Dermis blood vessel endothelial cell (primary cell): ENCODE measurements around the gene ZFYVE21. TPM values are rescaled to one million over a fixed set of nuclear protein-coding genes. Genes with fewer than 3 reads are reported as not detected.
"Not testable (repeated sequence)": the region's sequence is repeated elsewhere in the genome, so short reads cannot be mapped to it uniquely, and the experiment has no call there.

Source experiments
- DNase-seq: peaks from one replicate; pipeline ENCODE4 v3.0.0; 2010
- total RNA-seq: library from RNA; depleted of rRNA; stranded (reverse); fragments of >200 nt; gene quantifications from 2 replicates; pipeline ENCODE4 v1.2.3, GENCODE V29; 2014

Gene ZFYVE21
- 108 and 138 TPM in 2 replicates for total RNA-seq

- peak; percentile 100 for DNase-seq
These were observed at the start of gene ZFYVE21, which contains the start of gene XRCC3 for GRCh38 chr14:103715052-103716000. Gene ZFYVE21 (plus strand): TSS chr14:103715810. CDS start chr14:103715842, 32 bp downstream. Gene XRCC3 (minus strand): TSS chr14:103715451. CDS start chr14:103711087, 4,364 bp downstream.

- no peak for DNase-seq
These were observed 47.9 kb upstream of the ZFYVE21 start for GRCh38 chr14:103667671-103668070.

DNA sequence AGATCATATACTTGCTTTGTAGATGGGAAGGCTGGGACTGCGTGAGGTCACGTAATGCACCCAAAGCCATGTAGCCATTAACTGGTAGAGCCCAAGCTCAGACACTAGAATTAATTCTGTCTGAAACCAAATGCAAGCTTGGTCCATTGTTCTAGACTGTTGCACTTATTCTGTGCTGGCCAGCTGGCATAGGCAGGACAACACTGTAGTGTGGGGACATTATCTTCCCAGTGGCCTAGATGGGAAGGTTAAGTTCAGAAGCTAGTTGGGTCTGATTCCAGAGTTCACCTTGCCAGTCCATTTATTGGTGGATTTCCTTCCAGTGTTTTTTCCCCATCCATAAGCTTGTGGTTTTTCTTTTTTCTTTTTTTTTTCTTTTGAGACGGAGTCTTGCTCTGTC lies 47.5 kb upstream of the ZFYVE21 start:
- no peak for DNase-seq

DNA sequence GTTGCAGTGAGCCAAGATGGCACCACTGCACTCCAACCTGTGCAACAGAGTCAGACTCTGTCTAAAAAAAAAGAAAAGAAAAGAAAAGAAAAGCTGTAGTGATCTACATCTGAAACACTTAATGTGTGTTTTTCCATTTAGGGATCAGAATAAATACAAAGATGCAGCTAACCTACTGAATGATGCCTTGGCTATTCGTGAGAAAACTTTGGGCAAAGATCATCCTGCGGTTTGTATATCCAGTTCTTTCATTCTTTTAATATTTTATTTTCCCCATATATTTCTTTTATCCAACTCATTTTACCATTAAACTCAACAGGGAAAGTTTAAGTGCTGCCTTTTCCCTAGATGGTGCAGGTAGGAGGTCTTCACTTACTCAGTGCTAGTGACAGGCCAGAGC lies 46.2 kb upstream of the ZFYVE21 start:
- no peak for DNase-seq

DNA sequence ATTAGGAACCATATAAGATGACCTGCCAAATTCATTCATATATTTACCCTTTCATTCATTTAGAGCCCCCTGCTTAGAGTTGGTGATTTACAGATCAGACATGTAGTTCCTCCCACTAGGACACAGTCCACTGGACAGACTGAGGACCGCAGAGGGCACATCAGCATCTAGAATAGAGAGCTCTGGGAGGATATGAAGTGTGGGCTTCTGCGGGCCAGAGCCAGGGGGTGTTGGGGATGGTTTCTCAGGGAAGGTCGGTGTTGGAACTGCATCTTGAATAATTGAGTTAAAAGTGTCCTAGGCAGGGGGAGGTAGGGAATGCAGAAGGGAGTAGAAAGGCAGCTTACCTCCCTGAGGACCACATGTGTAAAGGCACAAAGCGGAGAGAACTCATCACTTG lies 43.7 kb upstream of the ZFYVE21 start:
- DNase-seq = no peak

GRCh38 chr14:103675957-103676356 lies 39.7 kb upstream of the ZFYVE21 start:
- DNase-seq = no peak

DNA sequence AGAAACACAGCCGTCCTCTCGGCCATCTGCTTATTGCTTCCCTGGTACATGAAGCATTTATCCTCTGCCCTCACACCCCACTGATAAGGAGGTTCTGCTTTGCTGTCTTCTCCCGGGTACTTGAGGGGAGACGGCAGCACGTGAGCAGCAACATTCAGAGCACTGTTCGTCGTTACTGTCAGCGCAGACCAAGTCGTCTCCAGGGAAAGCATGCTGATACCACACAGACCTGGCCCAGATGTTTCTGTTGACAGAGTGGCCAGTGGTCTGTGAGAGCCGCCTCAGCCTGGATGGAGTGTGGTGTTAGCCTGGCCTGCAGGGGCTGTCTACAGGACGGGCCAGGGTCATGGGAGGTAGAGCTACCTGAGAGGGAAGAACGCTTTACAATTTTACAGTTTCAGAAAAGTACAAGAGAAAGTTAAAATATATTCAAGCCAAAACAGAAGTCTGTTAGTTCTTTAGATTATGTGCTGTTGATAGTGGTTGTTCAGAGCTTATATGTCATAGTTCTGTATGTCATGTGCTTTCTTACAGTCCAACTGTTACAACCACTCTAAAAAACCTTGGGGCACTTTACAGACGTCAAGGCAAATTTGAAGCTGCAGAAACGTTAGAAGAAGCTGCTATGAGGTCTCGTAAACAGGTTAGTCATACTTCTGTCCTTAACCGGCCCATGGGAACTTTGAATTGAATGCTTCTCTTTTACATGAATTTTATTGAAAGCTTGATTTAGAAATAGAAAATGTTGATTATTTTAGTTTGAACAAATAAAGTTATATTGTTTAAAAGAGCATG lies 38.5 kb upstream of the ZFYVE21 start:
- no peak for DNase-seq

- peak; percentile 83 for DNase-seq
These were observed 36.3 kb upstream of the ZFYVE21 start for GRCh38 chr14:103679351-103679750.

DNA sequence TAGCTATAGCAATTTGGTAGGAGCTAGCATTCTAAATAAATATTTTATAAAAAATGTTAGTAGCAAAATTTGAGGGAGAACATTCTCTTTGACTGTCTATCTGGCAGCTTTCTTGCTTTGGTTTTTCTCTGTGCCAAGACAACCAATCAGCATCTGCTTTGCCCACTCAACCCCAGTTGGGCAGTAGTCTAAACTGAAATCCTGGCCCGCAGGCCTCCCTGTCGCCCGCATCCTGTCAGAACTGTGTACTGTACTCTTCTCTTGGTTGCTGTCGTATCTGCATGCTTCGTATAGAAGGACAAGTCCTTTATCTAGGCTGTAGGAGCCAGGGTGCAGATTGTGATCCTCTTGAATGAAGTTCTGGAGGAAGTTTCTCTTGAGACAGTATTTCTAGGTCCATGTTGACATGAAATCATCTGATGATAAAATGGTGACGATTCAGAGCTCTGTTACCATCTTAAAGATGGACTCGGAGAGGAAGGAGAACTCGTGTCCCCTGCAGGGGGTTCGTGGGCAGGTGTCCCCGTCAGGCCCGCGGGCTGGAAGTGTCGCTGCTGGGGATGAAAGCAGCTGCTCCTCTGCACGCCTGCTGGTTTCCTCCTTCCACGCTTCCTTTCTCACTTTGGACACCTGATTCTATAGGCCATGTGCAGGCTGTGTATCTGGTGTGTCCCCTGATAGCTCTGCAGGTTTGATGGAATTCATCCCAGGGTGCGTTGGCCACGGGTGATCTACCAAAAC lies 34.9 kb upstream of the ZFYVE21 start:
- DNase-seq = no peak

DNA sequence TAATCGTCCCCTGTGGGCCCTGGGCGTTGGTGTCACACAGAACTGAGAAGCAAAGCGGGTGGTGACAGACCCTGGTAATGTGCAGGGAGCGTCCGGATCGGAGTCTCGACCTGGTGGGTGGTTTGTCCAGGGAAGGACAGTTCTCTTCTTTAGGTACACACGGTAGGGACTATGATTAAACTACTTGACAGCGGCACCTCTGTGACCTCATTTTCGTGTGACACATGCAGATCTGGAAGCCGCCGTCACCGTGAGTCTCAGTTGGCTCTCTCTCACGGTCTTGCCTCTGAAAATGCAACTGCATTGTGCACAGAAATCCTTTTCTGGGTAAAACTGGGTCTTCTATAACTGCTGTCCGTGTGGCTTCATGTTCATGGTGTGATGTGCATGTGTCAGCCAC lies 32.5 kb upstream of the ZFYVE21 start:
- no peak for DNase-seq

- DNase-seq = no peak
These were observed 31.1 kb upstream of the ZFYVE21 start for GRCh38 chr14:103684471-103684870.

DNA sequence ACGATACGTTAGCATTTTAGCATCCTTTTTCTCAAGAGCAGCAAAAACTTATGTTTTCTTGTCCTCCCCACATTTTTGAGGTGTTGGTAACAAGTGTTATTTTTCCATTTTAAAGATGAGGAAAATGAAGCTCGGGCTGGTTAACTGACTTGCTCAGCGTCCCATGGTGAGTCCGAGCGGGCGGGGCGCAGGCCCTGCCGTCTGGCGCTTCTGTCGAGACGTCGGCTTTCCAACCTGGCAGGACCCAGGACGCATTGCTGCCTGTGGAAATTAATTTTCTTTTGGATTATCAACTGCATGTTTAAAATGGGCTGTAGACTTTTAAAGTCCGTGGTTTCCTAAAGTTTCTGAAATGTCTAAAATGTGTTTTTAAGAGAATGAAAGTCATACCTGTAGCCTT lies 30.7 kb upstream of the ZFYVE21 start:
- DNase-seq = no peak

DNA sequence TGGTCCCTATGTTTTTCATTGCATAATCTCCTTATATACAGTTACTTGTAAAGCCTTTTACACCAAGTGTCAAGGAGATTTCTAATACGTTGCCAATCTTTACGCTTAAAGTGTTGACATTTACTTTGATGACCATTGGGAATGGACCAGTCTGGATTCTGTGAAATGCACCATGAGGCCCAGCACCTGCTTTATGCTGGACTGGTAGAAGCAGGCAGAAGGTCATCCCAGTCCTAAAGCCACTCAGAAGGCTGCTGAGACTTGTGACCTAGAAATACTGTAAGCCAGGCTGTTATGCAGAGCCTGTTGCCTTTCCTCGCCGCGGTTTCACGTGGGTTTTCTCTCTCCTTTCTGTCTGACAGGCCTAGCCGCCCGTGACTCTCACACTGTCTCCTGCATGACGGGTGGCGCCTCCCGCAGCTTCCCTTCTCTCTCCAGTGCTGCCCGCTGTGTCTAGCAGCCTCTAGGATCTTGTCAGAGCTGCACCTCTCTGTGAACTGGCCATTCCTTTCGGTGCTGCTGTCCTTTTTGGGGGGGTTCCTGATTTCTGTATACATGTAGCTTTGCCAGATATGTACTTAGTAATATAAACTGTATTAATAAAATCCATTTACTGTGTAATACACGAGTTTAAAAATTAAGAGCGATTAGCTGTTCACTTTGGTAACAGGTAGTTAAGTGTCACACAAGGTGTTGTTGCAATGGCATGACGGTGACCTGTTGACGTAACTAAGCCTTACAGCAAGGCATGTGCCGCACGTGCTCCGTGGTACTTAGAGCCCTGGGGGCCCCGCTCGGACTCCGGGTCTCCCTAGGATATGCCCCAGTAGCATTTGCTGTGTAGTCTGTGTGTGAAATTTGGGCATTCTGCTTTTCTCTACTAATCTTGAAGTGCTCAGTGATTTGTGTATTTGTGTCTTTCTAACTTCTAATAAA lies 30.1 kb upstream of the ZFYVE21 start:
- DNase-seq = no peak

GRCh38 chr14:103686831-103687485 lies 28.7 kb upstream of the ZFYVE21 start:
- peak; percentile 50 for DNase-seq

DNA sequence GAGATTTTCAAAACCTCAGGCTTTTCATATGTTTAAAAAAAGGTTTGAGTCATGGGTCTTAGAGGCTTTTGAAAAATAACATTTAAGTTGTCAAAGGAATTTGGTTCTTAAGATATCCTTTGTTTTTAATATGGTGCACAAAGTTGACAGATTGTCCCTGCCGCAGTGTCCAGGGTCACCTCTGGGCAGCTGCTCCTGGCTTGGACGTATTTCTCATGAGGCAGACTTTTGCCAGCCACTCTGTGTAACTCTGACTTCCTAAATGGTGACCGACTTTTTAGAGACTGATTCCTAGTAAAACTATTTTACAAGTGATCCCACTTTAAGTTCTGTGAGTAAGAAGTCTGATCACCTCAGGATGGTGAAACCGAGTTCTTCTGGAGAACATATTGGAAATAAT lies 27.9 kb upstream of the ZFYVE21 start:
- no peak for DNase-seq

DNA sequence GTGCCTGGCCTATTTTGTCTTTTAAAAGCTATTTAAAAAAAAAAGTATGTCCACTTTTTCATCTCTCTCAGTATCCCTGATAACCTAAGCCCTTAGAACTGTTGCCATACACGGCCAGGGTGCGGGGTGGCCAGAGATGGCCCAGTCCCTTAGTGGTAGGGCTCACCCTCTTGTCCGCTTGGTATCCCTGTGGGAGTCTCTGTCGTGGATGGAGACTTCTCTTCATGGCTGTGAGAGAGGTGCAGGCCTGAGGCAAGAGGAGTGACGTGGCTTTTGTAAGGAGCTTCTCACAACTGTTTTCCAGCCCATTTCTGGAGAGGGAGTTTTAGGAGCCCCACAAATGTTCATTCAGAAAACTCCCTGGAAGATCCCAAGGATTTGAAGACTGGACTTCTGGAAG lies 27.2 kb upstream of the ZFYVE21 start:
- DNase-seq = no peak

DNA sequence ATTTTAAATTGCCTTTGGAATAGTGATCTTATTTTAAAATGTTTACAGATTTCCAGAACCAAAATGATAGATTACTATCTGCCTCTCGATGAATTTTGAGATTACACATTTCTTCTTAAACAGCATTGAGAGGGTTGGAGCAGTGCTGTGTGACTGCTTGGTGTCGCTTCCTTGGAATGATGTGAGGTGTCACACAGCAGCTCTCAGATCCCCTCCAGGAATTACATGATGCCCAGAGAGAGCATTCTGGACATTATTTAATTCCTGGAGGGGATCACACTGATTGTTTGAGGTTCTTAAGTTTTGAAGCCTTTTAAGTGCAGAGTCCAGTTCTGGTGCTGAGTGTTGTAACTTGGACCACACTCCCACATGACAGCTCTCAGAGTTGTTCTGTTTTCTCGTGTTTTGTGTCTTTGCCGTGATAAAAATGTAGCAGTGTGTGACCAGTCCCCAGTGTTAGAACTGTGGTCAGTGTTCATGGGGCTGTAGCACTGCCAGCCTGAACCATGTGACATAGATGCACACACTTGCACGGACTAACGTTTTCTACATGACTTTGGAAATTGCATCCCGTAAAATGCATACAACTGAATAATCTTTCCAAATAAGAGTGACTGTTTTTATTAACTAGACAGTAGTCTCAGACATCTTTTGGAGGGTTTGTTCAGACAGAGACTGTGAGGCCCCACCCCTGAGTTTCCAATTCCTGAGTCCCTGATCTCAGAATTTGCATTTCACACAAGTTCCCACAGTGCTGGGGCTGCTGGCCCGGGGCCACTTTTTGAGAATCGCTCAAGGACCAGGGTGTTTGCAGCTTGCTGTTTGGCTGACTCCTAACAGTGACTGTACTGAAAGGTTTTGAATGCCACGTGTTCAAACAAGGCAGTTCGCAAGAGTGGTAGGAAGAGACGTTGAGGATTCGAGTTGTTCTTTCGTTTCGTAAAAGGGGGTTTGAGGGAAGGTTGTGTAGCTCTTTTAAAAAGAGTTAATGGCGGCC lies 26.4 kb upstream of the ZFYVE21 start:
- no peak for DNase-seq

- no peak for DNase-seq
These were observed 25.3 kb upstream of the ZFYVE21 start for GRCh38 chr14:103690332-103690731.

- not testable (repeated sequence) for DNase-seq
These were observed 24.0 kb upstream of the ZFYVE21 start for GRCh38 chr14:103691655-103692054.

GRCh38 chr14:103692159-103692558 lies 23.5 kb upstream of the ZFYVE21 start:
- no peak for DNase-seq
